Right lung (tissue), 5 donors: ENCODE results near the gene OCRL. TPM values are rescaled to one million over a fixed set of nuclear protein-coding genes. Genes with fewer than 3 reads are reported as not detected.

Source experiments
- DNase-seq, 2 donors: peaks; one replicate each; pipeline ENCODE4 v3.0.0-alpha.2; 2013
- polyA plus RNA-seq, 5 donors: library from polyadenylated mRNA; unstranded; fragments of 120-200 nt; gene quantifications; one replicate each; pipeline versions ENCODE4 v1.2.1 to v1.2.3, GENCODE V29; 2013; ENCODE audit warnings: inconsistent platforms in 1 of 5, low replicate concordance in 1 of 5; ENCODE audit not compliant: insufficient read length in 5 of 5, insufficient read depth in 1 of 5

The OCRL gene
- polyA plus RNA-seq, 5 donors = 23.3 to 29.9 (median 28.5) TPM

GRCh38 chrX:129581904-129582303, 41.8 kb downstream of the OCRL start:
- DNase-seq = no peak

DNA sequence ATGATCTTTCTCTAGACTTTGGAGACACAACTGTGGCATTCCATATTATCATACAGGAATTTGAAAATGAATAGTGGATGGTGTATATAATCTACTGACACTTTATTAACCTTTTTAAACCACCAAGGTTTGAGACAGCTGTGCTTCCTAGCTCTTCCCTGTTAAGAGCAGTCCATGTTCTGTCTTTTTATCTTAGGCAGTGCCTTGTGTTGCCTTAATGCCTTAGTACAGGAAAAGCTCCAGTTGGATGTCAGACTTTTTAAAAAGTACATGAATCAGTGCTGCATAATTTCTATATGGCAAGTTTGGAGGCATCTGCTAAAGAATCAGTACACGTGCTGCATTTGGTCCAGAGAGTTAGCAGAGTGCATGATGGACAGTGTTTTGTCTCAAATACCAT, 45.1 kb downstream of the OCRL start:
- DNase-seq = no peak

- no peak for DNase-seq
Observed at GRCh38 chrX:129585691-129586090, 45.6 kb downstream of the OCRL start.

- no peak for DNase-seq
Observed at GRCh38 chrX:129586446-129586845, 46.4 kb downstream of the OCRL start.

DNA sequence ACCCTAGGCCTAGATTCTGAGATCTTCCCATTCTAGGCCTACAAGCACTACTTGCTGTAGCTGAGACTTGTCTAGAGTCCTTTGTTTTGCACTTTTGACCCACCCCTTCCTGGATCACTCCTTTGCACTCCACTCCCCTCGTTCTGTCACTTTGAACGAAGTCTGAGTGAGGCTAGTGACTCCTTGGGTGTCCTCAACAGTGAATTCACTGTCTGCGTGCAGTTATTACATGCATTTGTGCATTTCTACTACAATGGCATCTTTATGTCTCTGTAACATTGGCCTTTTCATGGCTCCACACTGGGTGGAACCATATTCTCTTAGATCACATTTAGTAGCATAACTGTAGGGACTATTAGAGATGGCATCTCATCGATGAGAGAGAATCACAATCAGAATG, 50.5 kb downstream of the OCRL start:
- DNase-seq = no peak

DNA sequence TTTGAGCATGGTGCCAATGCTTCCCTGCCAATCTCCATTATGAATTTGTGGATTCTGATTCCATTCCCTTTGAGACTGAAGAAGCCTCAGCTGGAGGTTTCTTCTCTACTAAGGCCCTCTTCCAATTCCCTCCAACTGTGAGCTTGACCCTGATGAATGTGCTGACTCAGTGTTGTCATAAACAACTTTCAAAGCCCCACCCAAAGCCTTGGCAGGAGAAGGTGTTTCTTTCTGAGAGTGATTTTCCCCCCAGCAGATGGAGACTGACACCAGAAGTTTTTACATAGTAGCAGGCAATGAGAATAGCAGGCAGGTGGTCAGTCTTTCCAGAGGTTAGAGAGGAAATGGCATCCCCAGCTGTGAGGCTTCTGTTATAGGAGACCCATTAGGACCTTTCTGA, 53.1 kb downstream of the OCRL start:
- DNase-seq = no peak

- DNase-seq = no peak
Observed at GRCh38 chrX:129594781-129595180, 54.7 kb downstream of the OCRL start.

DNA sequence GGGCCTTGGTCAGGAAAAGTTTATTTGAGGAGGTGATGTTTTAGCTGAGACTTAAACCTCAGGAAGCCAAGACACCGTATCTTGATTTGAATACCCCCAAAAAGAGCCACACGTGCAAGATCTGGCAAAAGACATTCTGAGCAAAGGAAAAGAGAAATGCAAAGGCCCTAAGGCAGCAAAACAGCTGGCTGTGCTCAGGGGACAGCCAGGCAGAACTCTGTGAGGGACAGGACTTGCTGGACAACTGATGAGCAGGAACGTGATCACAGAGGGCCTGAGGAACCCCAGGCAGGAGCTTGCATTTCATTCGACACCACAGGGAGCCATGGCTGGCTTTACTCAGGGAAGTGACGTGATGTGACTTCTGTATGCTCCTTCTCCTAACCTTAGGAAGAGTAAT, 56.0 kb downstream of the OCRL start:
- no peak for DNase-seq

DNA sequence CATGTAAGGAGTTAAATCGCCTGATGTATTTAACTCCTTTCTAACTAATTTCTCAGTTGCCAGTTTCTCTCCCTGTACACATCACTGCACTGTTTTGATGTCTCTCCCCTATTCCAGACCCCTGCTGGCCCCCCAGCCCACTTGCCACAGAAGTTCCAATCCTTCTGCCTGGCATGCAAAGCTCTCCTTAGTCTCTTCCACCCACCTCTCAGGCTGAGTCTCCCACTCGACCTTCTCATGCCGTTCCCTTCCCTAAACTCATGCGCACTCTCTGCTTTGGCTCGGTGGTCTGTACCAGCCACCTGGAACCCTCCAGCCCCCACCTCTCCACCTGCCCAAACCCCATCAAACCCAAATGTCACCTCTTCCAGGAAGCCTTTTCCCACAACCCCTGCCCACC, 57.8 kb downstream of the OCRL start:
- DNase-seq = no peak

DNA sequence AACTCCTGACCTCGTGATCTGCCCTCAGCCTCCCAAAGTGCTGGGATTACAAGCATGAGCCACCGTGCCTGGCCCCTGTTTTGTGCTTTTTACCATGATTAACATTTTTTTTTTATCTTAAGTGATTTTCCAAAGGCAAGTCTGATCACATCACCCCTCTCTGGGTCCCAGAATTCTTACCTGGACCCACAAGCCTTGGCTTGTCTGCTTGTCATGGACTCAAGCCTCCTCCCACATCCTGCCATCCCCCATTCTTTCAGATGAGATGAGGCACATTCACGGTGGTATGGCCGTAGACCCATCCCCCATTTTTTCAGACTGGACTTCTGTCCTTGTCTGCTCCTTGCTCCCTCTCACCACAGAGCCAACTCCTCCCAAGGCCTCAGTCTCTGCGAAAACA, 59.4 kb downstream of the OCRL start:
- DNase-seq = no peak

- no peak for DNase-seq
Observed at GRCh38 chrX:129599996-129600395, 59.9 kb downstream of the OCRL start.

DNA sequence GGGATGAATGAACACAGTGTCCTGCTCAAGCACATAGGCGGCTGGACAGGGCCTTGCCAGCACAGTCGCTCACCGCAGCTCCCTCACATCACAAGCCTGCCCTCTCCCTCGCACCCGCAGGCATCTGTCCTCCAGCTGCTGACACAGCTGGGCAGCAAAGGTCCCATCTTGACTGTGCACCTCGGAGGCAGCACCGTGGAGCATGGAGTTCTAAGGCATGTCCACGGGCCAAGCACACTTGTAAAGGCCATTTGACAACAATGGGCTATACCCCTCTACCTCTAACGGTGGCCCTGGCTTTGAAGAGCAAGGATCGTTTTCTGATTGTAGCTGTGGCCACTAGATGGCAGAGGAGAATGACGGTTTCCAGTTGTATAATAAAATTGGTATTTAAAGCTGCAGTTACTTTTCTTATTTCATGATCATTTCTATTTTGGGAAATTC, 60.9 kb downstream of the OCRL start:
- no peak for DNase-seq

DNA sequence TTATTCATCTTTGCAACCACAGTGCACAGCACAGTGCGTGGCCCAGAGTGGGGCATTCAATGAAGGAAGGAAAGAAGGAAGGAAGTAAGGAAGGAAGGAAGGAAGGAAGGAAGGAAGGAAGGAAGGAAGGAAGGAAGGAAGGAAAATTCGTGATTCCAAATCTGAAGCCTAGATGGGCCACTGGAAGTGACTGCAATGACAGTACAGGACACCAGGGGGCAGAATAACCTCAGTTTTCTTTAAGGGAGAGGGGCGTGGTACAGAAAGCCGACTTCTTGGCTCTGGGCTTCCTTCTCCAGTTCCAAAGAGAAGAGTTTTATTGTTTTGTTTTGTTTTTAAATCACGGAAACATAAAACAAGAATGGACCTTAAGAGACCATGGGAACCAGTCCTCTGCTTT, 66.9 kb downstream of the OCRL start:
- peak in 1 of 2 donors; percentile 57 for DNase-seq

GRCh38 chrX:129608496-129608895, 68.4 kb downstream of the OCRL start:
- no peak for DNase-seq

- DNase-seq = no peak
Observed at GRCh38 chrX:129609395-129609794, 69.3 kb downstream of the OCRL start.

- DNase-seq = no peak
Observed at GRCh38 chrX:129612396-129612795, 72.3 kb downstream of the OCRL start.

- no peak for DNase-seq
Observed at GRCh38 chrX:129613596-129613995, 73.5 kb downstream of the OCRL start.

DNA sequence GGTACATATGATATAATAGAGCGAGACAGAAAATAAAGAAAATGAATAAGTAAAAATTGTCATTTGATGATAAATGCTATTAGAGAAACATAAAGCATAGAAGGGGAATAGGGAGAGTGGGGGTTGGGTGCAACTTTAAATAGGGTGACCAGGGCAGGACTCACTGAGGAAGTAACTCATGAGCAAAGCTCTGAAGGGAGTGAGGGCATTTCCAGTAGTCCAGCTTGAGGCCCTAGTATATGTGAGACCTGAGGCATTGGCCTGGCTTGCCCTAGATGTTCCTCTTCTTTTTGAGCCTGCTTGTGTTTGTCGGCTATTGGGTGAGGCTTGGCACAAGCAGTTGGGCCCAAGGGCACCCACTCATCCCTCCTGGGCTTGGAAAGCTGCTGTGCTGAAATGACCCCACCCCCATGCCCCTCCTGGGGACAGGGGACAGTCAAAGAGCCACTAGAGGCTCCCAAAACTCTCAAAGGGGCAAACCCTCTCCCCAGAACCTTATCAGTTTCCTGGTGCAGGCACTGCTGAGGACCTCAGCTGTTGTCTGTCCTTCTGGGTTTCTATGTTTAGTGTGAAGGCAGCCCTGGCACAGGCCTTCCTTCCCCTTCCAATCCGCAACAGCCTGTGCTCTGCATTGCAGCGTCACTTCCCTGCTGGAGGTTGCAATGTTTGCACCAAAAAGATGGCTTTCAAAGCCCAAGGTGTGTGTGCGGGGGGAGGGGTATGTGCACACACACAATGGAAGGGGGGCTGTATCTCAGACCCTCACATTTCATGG, 74.6 kb downstream of the OCRL start:
- no peak for DNase-seq

DNA sequence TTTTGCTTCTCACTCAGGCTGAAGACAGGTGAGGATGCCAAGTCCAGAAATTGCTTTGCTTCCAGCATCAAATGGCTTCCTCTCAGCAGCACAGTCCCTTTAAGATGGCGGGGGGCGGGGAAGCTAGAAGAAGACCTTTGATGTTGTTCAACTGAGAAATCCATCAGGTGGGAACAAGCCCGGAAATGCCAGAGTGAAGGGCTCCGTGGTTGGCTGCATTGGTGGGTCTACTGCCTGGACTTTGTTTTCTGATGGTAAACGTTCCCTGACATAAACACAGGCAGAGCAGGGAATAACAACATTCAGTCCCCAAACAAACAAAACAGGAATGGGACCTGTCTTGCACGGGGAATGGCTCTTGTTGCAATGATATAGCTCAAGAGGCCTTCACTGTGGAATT, 77.4 kb downstream of the OCRL start:
- DNase-seq = no peak

DNA sequence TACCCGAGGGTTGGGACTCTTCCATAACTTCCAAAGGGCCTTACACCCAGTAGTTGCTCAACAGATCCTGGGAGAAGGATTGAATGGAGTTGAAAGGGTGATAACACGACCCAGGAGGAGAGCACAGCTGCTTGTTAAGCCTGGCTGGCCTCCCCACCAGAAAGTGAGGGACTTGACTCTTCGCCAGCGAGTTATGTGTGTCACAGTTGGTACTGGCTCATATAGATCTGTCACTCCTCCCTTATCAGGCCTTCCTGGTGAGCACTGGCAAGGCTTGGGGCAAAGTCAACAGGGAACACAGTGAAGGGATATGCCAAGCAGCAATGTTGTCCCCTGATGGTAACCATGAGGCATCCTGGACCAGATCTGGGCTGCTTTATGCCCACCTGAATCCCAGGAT, 78.9 kb downstream of the OCRL start:
- DNase-seq = no peak

GRCh38 chrX:129622757-129623301, 82.8 kb downstream of the OCRL start:
- DNase-seq = no peak

DNA sequence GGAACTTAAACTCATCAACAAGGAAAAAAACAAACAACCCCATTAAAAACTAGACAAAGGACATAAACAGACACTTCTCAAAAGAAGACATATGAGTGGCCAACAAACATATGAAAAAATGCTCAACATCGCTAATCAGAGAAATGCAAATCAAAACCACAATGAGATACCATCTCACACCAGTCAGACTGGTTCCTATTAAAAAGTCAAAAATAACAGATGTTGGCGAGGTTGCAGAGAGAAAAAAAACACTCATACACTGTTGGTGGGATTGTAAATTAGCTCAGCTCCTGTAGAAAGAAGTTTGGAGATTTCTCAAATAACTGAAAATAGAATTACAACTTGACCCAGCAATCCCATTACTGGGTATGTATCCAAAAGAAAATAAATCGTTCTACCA, 86.0 kb downstream of the OCRL start:
- DNase-seq = no peak

DNA sequence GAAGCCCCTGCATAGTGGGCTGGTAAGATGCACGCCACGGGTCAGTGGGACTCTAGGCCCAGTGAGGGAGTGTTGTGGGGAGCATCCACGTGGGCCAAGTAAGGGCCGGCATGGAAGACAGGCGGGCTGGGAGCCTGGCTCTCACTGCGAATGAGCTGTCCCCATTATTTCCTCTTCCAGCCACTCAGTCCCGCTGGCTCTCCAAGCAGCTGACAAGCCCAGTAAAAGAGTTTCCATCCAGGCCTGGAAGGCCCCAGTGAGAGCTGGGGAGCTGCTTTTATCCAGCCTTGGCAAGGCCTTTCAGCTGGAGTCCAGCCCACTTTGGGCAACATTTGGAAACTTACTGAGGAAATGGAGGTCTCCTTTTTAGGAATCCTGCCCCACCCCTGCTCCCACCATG, 89.8 kb downstream of the OCRL start:
- DNase-seq = no peak

DNA sequence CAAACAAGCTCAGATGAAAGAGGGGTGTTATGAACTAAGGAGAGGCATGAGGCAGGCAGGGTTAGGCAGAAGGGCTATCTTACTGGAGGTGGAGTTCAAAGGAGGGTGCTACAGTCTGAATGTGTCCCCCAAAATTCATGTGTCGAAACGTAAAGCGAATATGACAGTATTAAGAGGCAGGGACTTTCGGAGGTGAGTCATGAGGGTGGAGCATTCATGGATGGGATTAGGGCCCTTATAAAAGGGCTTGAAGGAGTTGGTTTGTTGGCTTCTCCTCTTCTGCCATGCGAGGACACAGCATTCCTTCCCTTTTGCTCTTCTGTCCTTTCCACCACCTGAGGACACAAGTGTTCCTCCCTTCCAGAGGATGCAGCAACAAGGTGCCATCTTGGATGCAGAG, 91.8 kb downstream of the OCRL start:
- DNase-seq = no peak
